Measurements from ENCODE around the gene ATP6V1G3.

GRCh38 chr1:198523182-198523950, 17.1 kb downstream of the ATP6V1G3 start:
- no peak for TF ChIP-seq POLR2AphosphoS5 (IDR thresholded peaks at IDR 0.05)
- TF ChIP-seq EP300 (IDR thresholded peaks at IDR 0.05) = no peak

All from gastroesophageal sphincter (tissue), 2 donors.